ENCODE results near the gene GRID1.

DNA sequence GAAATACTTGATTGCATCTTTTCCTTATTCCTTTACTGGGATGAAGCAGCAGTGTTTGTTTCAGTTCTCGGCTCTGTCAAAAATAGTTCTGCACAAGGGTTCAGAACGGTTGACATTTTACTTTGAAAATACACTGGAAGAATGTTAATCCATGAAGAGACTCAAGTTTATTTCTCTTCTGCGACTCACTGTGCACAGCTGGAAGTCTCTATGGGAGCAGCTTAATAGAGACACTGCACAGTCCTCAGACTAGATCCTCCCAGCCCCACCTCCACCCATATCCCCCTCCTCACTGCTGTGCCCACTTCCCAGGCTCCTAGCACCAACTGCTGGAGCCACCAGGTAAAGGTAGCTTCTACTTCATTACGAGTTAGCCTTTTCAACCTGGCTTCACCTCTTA, 517.8 kb downstream of the GRID1 start:
- TF ChIP-seq, protein P1, sequence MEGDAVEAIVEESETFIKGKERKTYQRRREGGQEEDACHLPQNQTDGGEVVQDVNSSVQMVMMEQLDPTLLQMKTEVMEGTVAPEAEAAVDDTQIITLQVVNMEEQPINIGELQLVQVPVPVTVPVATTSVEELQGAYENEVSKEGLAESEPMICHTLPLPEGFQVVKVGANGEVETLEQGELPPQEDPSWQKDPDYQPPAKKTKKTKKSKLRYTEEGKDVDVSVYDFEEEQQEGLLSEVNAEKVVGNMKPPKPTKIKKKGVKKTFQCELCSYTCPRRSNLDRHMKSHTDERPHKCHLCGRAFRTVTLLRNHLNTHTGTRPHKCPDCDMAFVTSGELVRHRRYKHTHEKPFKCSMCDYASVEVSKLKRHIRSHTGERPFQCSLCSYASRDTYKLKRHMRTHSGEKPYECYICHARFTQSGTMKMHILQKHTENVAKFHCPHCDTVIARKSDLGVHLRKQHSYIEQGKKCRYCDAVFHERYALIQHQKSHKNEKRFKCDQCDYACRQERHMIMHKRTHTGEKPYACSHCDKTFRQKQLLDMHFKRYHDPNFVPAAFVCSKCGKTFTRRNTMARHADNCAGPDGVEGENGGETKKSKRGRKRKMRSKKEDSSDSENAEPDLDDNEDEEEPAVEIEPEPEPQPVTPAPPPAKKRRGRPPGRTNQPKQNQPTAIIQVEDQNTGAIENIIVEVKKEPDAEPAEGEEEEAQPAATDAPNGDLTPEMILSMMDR (conservative IDR thresholded peaks at IDR 0.05): no peak
- no peak for TF ChIP-seq EZH2 (IDR thresholded peaks at IDR 0.05; ENCODE audit: low read depth)
